ENCODE results near the gene SUOX.

The SUOX gene

DNA sequence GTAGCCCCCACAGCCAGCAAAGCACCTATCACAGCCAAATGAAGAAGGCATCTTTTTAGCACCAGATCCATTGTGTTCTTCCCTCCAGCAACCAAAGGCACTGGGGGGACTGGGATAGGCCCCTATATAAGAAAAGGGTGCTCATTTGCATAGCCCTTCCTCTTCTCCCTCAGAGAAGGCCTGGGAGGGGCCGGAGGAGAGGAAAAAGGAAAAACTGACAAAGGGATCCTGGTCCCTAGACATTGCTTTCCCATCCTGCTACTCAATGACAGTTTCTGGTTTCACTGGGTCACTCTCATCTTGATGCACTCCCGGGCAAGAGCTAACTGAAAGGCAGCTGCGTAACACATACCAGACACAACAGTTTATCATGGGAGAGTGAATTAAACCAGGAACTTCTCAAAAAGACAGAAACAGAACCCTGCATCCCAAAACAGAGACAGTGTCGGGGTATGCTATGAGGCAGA lies 31.1 kb upstream of the SUOX start, which contains the start of gene PMEL:
PMEL (minus strand) TSS at position 102 of the 467 bp plus-strand sequence; CDS start at position 71, 31 bp downstream.
- no peak for DNase-seq (ENCODE audit: low read depth)
- peak within 1 kb of the TSS; percentile 89 for H3K4me3 ChIP-seq (replicated peaks; ENCODE audit: low read depth, low read length)
- TF ChIP-seq, protein P1, sequence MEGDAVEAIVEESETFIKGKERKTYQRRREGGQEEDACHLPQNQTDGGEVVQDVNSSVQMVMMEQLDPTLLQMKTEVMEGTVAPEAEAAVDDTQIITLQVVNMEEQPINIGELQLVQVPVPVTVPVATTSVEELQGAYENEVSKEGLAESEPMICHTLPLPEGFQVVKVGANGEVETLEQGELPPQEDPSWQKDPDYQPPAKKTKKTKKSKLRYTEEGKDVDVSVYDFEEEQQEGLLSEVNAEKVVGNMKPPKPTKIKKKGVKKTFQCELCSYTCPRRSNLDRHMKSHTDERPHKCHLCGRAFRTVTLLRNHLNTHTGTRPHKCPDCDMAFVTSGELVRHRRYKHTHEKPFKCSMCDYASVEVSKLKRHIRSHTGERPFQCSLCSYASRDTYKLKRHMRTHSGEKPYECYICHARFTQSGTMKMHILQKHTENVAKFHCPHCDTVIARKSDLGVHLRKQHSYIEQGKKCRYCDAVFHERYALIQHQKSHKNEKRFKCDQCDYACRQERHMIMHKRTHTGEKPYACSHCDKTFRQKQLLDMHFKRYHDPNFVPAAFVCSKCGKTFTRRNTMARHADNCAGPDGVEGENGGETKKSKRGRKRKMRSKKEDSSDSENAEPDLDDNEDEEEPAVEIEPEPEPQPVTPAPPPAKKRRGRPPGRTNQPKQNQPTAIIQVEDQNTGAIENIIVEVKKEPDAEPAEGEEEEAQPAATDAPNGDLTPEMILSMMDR (IDR thresholded peaks at IDR 0.05; ENCODE audit: low read length, missing control alignments), result no peak

GRCh38 chr12:55966408-55967281 lies 30.4 kb upstream of the SUOX start, which contains the start of gene CDK2:
CDK2 (plus strand) TSS chr12:55966830; CDS start chr12:55967009, 179 bp downstream.
- TF ChIP-seq, protein P1 (IDR thresholded peaks at IDR 0.05; ENCODE audit: low read length, missing control alignments), result no peak
- H3K4me3 ChIP-seq (replicated peaks; ENCODE audit: low read depth, low read length), result peak within 1 kb of the TSS; percentile 89
- DNase-seq (ENCODE audit: low read depth), result peak; percentile 74

DNA sequence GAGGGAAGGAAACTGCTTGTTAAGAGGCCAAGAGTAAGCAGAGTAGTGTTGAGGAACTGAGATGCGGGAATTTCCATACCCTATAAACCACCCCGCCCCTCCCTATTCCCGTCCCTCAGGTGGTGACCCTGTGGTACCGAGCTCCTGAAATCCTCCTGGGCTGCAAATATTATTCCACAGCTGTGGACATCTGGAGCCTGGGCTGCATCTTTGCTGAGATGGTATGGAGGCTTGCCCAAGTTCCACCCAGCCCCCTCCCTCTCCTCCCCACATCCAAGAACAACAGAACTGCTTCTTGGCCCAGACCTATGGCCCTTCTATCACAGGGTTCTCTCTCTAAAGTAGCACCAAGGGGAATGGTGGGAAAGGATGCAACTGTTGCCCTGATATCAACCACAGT lies 27.7 kb upstream of the SUOX start:
- TF ChIP-seq, protein P1 (IDR thresholded peaks at IDR 0.05; ENCODE audit: low read length, missing control alignments), result no peak
- H3K4me3 ChIP-seq (replicated peaks; ENCODE audit: low read depth, low read length), result no peak overlapping the region

DNA sequence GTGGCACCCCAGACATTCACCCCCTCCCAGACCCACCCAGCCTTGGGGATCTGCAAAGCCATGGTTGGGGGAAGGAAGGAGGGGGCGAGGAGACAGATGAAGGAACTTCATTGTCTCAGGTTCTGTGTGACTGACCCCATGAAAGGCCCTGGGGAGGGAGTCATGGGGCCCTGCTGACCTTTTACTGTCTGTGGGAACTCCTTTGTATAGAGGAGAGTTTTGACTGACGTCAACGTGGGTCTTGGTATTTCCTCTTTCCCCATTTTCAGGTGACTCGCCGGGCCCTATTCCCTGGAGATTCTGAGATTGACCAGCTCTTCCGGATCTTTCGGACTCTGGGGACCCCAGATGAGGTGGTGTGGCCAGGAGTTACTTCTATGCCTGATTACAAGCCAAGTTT lies 26.3 kb upstream of the SUOX start:
- TF ChIP-seq, protein P1 (IDR thresholded peaks at IDR 0.05; ENCODE audit: low read length, missing control alignments), result no peak
- DNase-seq (ENCODE audit: low read depth), result peak; percentile 75
- H3K4me3 ChIP-seq (replicated peaks; ENCODE audit: low read depth, low read length), result no peak overlapping the region

More for the DNA sequence above, 27.7 kb upstream of the SUOX start:
- no peak for DNase-seq (ENCODE audit: low read depth)

- DNase-seq (ENCODE audit: low read depth), result peak; percentile 79
- TF ChIP-seq, protein P1 (IDR thresholded peaks at IDR 0.05; ENCODE audit: low read length, missing control alignments), result no peak
- H3K4me3 ChIP-seq (replicated peaks; ENCODE audit: low read depth, low read length), result peak overlapping the region; percentile 78
These were observed 25.0 kb upstream of the SUOX start for GRCh38 chr12:55972042-55972441.

- TF ChIP-seq, protein P1 (IDR thresholded peaks at IDR 0.05; ENCODE audit: low read length, missing control alignments), result no peak
- no peak for DNase-seq (ENCODE audit: low read depth)
- H3K4me3 ChIP-seq (replicated peaks; ENCODE audit: low read depth, low read length), result peak overlapping the region; percentile 78
These were observed 24.6 kb upstream of the SUOX start for GRCh38 chr12:55972456-55972855.

All from fibroblast of pulmonary artery (primary cell).